ENCODE results near the gene EXOG.

Gene EXOG

GRCh38 chr3:38533285-38533976, 37.3 kb downstream of the EXOG start (continued):
- TF ChIP-seq ZNF565 (CRISPR knock-in tag; conservative IDR thresholded peaks at IDR 0.05; ENCODE audit: low read depth) (no peak), CSRNP3 (CRISPR knock-in tag; IDR thresholded peaks at IDR 0.05) (no peak), ZNF70 (CRISPR knock-in tag; IDR thresholded peaks at IDR 0.05) (no peak), BACH2 (CRISPR knock-in tag; IDR thresholded peaks at IDR 0.05; ENCODE audit: borderline replicate concordance) (no peak), TSHZ2 (CRISPR knock-in tag; IDR thresholded peaks at IDR 0.05) (no peak), RARB (CRISPR knock-in tag; IDR thresholded peaks at IDR 0.05) (no peak), SNAI2 (CRISPR knock-in tag; IDR thresholded peaks at IDR 0.05) (no peak), OSR1 (CRISPR knock-in tag; IDR thresholded peaks at IDR 0.05) (no peak), GLIS3 (CRISPR knock-in tag; IDR thresholded peaks at IDR 0.05) (no peak)

- ATAC-seq: no peak
- TF ChIP-seq ZFP3 (CRISPR knock-in tag; IDR thresholded peaks at IDR 0.05) (no peak), TOX (CRISPR knock-in tag; IDR thresholded peaks at IDR 0.05; ENCODE audit: borderline replicate concordance) (no peak), ZNF565 (CRISPR knock-in tag; conservative IDR thresholded peaks at IDR 0.05; ENCODE audit: low read depth) (no peak), SNAI2 (CRISPR knock-in tag; IDR thresholded peaks at IDR 0.05) (no peak), GLIS3 (CRISPR knock-in tag; IDR thresholded peaks at IDR 0.05) (no peak), BACH2 (CRISPR knock-in tag; IDR thresholded peaks at IDR 0.05; ENCODE audit: borderline replicate concordance) (no peak), TCF4 (CRISPR knock-in tag; IDR thresholded peaks at IDR 0.05; ENCODE audit: borderline replicate concordance) (no peak), POU6F1 (CRISPR knock-in tag; IDR thresholded peaks at IDR 0.05; ENCODE audit: borderline replicate concordance, low read depth) (no peak), ISL1 (CRISPR knock-in tag; IDR thresholded peaks at IDR 0.05) (no peak), ARNTL (CRISPR knock-in tag; IDR thresholded peaks at IDR 0.05; ENCODE audit: borderline replicate concordance, low read depth) (no peak), CSDC2 (CRISPR knock-in tag; IDR thresholded peaks at IDR 0.05) (no peak), ZNF70 (CRISPR knock-in tag; IDR thresholded peaks at IDR 0.05) (no peak)
- TF ChIP-seq, protein P1, sequence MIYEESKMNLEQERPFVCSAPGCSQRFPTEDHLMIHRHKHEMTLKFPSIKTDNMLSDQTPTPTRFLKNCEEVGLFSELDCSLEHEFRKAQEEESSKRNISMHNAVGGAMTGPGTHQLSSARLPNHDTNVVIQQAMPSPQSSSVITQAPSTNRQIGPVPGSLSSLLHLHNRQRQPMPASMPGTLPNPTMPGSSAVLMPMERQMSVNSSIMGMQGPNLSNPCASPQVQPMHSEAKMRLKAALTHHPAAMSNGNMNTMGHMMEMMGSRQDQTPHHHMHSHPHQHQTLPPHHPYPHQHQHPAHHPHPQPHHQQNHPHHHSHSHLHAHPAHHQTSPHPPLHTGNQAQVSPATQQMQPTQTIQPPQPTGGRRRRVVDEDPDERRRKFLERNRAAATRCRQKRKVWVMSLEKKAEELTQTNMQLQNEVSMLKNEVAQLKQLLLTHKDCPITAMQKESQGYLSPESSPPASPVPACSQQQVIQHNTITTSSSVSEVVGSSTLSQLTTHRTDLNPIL (CRISPR knock-in tag; IDR thresholded peaks at IDR 0.05; ENCODE audit: low read depth): no peak
Measured at GRCh38 chr3:38534180-38534579, 38.0 kb downstream of the EXOG start.

GRCh38 chr3:38534604-38535003, 38.5 kb downstream of the EXOG start:
- no peak for ATAC-seq
- TF ChIP-seq ZNF70 (CRISPR knock-in tag; IDR thresholded peaks at IDR 0.05): no peak
- TF ChIP-seq RARB (CRISPR knock-in tag; IDR thresholded peaks at IDR 0.05): no peak
- TF ChIP-seq OSR1 (CRISPR knock-in tag; IDR thresholded peaks at IDR 0.05): no peak

GRCh38 chr3:38536671-38537070, 40.5 kb downstream of the EXOG start:
- no peak for ATAC-seq
- TF ChIP-seq OSR1 (CRISPR knock-in tag; IDR thresholded peaks at IDR 0.05): no peak
- TF ChIP-seq ZFP3 (CRISPR knock-in tag; IDR thresholded peaks at IDR 0.05): no peak
- TF ChIP-seq BACH2 (CRISPR knock-in tag; IDR thresholded peaks at IDR 0.05; ENCODE audit: borderline replicate concordance): no peak
- TF ChIP-seq, protein P1 (CRISPR knock-in tag; IDR thresholded peaks at IDR 0.05; ENCODE audit: low read depth): no peak
- no peak for TF ChIP-seq PPARA (CRISPR knock-in tag; IDR thresholded peaks at IDR 0.05; ENCODE audit: borderline replicate concordance)
- TF ChIP-seq ZNF70 (CRISPR knock-in tag; IDR thresholded peaks at IDR 0.05): no peak
- TF ChIP-seq GLIS3 (CRISPR knock-in tag; IDR thresholded peaks at IDR 0.05): no peak
- no peak for TF ChIP-seq TOX (CRISPR knock-in tag; IDR thresholded peaks at IDR 0.05; ENCODE audit: borderline replicate concordance)

All from SK-N-SH treated with all-trans-retinoic acid at 6 μM for 48 hours (cell line).